K562 (cell line): ENCODE measurements around the gene SLC12A3. TPM values are rescaled to one million over a fixed set of nuclear protein-coding genes. Genes with fewer than 3 reads are reported as not detected.

Source experiments
- BCL6 ChIP-seq: fragments of 250-450 bp; sonication (Bioruptor Pico); IDR thresholded peaks from 2 replicates; pipeline ENCODE4 v1.4.0; 2020
- DACH1 ChIP-seq: fragments of 450-650 bp; IDR thresholded peaks from 2 replicates; pipeline ENCODE4 v1.6.1; 2018; ENCODE audit not compliant: partially characterized antibody
- MCM5 ChIP-seq: fragments of 450-650 bp; IDR thresholded peaks from 2 replicates; pipeline ENCODE4 v1.6.1; 2016; ENCODE audit warnings: low read depth
- MCM7 ChIP-seq, 2 experiments: fragments of 450-650 bp; IDR thresholded peaks; 2 replicates each; pipeline ENCODE4 v1.6.1; 2016 to 2018
- NFE2L1 ChIP-seq: fragments of 450-650 bp; IDR thresholded peaks from 2 replicates; pipeline ENCODE4 v1.6.1; 2016; ENCODE audit warnings: missing genetic modification characterization, low read depth, mild to moderate bottlenecking, missing compliant biosample characterization, moderate library complexity, borderline replicate concordance
- POLR3A ChIP-seq: IDR thresholded peaks from 2 replicates; pipeline ENCODE4 v1.6.1; 2011; ENCODE audit warnings: borderline replicate concordance, mild to moderate bottlenecking, moderate library complexity; ENCODE audit not compliant: insufficient read length, insufficient read depth; ENCODE audit errors: extremely low read depth
- RBBP5 ChIP-seq: fragments of 200-600 bp; sonication (generic); IDR thresholded peaks from 2 replicates; pipeline ENCODE4 v1.6.1; 2012; ENCODE audit warnings: borderline replicate concordance, mild to moderate bottlenecking, low read length, control low read depth, inconsistent platforms; ENCODE audit not compliant: insufficient read depth, poor library complexity, severe bottlenecking
- RFX1 ChIP-seq: fragments of 450-650 bp; IDR thresholded peaks from 2 replicates; pipeline ENCODE4 v1.6.1; 2016; ENCODE audit warnings: mild to moderate bottlenecking, moderate library complexity
- RNF2 ChIP-seq: sonication (generic); IDR thresholded peaks from 2 replicates; pipeline ENCODE4 v1.6.1; 2016
- SREBF2 ChIP-seq: sonication (generic); formaldehyde crosslinking; IDR thresholded peaks from 2 replicates; pipeline ENCODE4 v1.4.0; 2020; ENCODE audit warnings: mild to moderate bottlenecking, missing genetic modification reagents
- TOE1 ChIP-seq, 2 experiments: fragments of 450-650 bp in 1 of 2; sonication (generic) in 1 of 2; formaldehyde crosslinking in 1 of 2; IDR thresholded peaks; 2 replicates each; pipeline versions ENCODE4 v1.7.1 to v1.8.0; 2016 to 2022; ENCODE audit warnings: borderline replicate concordance in 2 of 2, mild to moderate bottlenecking in 2 of 2, antibody characterized with exemption in 1 of 2, inconsistent platforms in 1 of 2, low read depth in 1 of 2, missing genetic modification reagents in 1 of 2, moderate library complexity in 1 of 2
- TRIM28 ChIP-seq: fragments of 450-650 bp; IDR thresholded peaks from 2 replicates; pipeline ENCODE4 v1.6.1; 2017
- USF1 ChIP-seq: sonication (generic); formaldehyde crosslinking; IDR thresholded peaks from 2 replicates; pipeline ENCODE4 v1.9.0; 2022; ENCODE audit warnings: mild to moderate bottlenecking, missing genetic modification reagents
- ZNF140 ChIP-seq: fragments of 250-450 bp; sonication (Bioruptor Pico); IDR thresholded peaks from 2 replicates; pipeline ENCODE4 v1.8.0; 2021; ENCODE audit warnings: moderate library complexity, mild to moderate bottlenecking, inconsistent platforms
- ZNF512 ChIP-seq: IDR thresholded peaks from 2 replicates; pipeline ENCODE4 v1.6.1; 2016; ENCODE audit warnings: missing genetic modification characterization, missing compliant biosample characterization
- polyA plus RNA-seq, 8 experiments: library from polyadenylated mRNA; depleted of rRNA in 4 of 8; stranded (reverse) in 5 of 8; unstranded in 3 of 8; fragments of >200 nt; fragmentation: Nextera tagmentation in 2 of 8; fragmentation: Illumina TruSeq in 1 of 8; extraction: Ambion mirVana in 2 of 8; extraction: Trizol in 1 of 8; gene quantifications; 2 replicates each; pipeline versions ENCODE4 v1.2.1 to v1.2.3, GENCODE V29; 2011 to 2014; ENCODE audit warnings: inconsistent platforms in 1 of 8, missing spikeins in 1 of 8
- total RNA-seq, 7 experiments: library from RNA; depleted of rRNA in 6 of 7; stranded (reverse); fragments of >200 nt in 6 of 7; fragmentation: Illumina TruSeq in 2 of 7; extraction: Trizol in 2 of 7; gene quantifications; 2 replicates each; pipeline versions ENCODE4 v1.2.1 to v1.2.3, GENCODE V29; 2011 to 2021; ENCODE audit warnings: low replicate concordance in 1 of 7

Gene SLC12A3
- total and polyA plus RNA-seq, 9 of the 15 experiments (the other 6 are each of a cell fraction or from before 2014, with no cell fraction given), result not detected

GRCh38 chr16:56964243-56965148, 99.5 kb downstream of the SLC12A3 start (continued):
- TF ChIP-seq MCM5 (no peak), RBBP5 (no peak), ZNF140 (no peak), RFX1 (no peak), DACH1 (no peak), MCM7 (IDR thresholded peaks at IDR 0.05) (no peak), USF1 (no peak), TOE1 (IDR thresholded peaks at IDR 0.05; ENCODE audit: borderline replicate concordance) (no peak; the same call in 1 of the 2 replicates), TOE1 (CRISPR knock-in tag; IDR thresholded peaks at IDR 0.05; ENCODE audit: borderline replicate concordance, low read depth) (no peak), POLR3A (no peak), SREBF2 (no peak), RNF2 (peak; percentile 23; the same call in 1 of the 2 replicates), ZNF512 (tag) (no peak), NFE2L1 (no peak), TRIM28 (no peak), BCL6 (CRISPR knock-in tag) (no peak)
